ENCODE measurements around the gene RARG. TPM values are rescaled to one million over a fixed set of nuclear protein-coding genes. Genes with fewer than 3 reads are reported as not detected.

The RARG gene
- total and polyA plus RNA-seq, 2 donors (not counting 1 experiment from before 2014, with no cell fraction given): 8.8 to 15.0 TPM

- Mint-ChIP-seq H3K9me3 (ENCODE audit: insufficient read depth) (no peaks in the 10 kb centered on the region), H3K4me3 (peak overlapping the region; percentile 97), H3K27me3 (no peaks in the 10 kb centered on the region), H3K4me1 (peaks cover 46% of the 10 kb centered on the region), H3K27ac (peak overlapping the region; percentile 98)
- POLR2A ChIA-PET: interaction anchor here (0.7 to 3.4 kb wide), 7 partner anchors 12 to 103 kb away, joined by 5 to 29 read pairs (median 11); partner anchors contain the start of genes CSAD, ESPL1, PFDN5 and ZNF740
- H3K36me3 ChIP-seq (replicated peaks in 1 of 2; ENCODE audit: control extremely low read depth in 1 of 2, control insufficient read depth in 1 of 2, extremely low read depth in 1 of 2, insufficient read depth in 2 of 2, low read length in 1 of 2): no peaks in the 10 kb centered on the region
- peak overlapping the region; percentile 98 for H3K4me2 ChIP-seq (replicated peaks; ENCODE audit: low read depth, low read length, poor library complexity, severe bottlenecking)
- CTCF ChIA-PET: interaction anchor here (0.6 to 17.1 kb wide), 11 partner anchors 13 to 280 kb away, joined by 3 to 721 read pairs (median 8); partner anchors contain the start of genes AAAS, CSAD, ESPL1 and ITGB7
- WGBS (ENCODE audit: insufficient coverage): under 1% methylated on average over 54 of the region's 72 CpGs
- DNase-seq (no peak), ATAC-seq (ENCODE audit: low read depth) (peak; percentile 46)
- TF ChIP-seq EZH2 (IDR thresholded peaks at IDR 0.05; ENCODE audit: borderline replicate concordance, insufficient read depth, low read depth, low read length, poor library complexity, severe bottlenecking) (no peak), CTCF (IDR thresholded peaks at IDR 0.05) (peak; percentile 19)
- H4K20me1 ChIP-seq (ENCODE audit: control insufficient read depth, insufficient read depth, low read length, poor library complexity, severe bottlenecking): no peaks in the 10 kb centered on the region
- no peaks in the 10 kb centered on the region for H3K27me3 ChIP-seq (replicated peaks in 1 of 4; ENCODE audit: control extremely low read depth in 1 of 4, control insufficient read depth in 3 of 4, insufficient read depth in 4 of 4, low read length in 3 of 4)
- intact Hi-C loops (cut with micrococcal nuclease): loop anchor here (1.0 to 2.0 kb wide), 6 partner anchors 15 to 157 kb away; partner anchors contain the start of genes CSAD, ITGB7, MYG1 and ZNF740
- peak overlapping the region; percentile 63 to 100 (median 84) for H3K4me3 ChIP-seq (ENCODE audit: control extremely low read depth in 1 of 5, extremely low read depth in 1 of 5, insufficient read depth in 1 of 5, low read depth in 2 of 5, low read length in 4 of 5)
- peak overlapping the region; percentile 93 to 95 for H3K27ac ChIP-seq (ENCODE audit: low read length in 2 of 2)
- H3K4me1 ChIP-seq (ENCODE audit: control insufficient read depth in 2 of 2, insufficient read depth in 2 of 2, low read length in 2 of 2): peaks cover 33 to 50% of the 10 kb centered on the region in 2 donors
- no peaks in the 10 kb centered on the region for H3K79me2 ChIP-seq (ENCODE audit: control insufficient read depth, insufficient read depth, low read length)
- peak overlapping the region; percentile 97 for H2AFZ ChIP-seq (ENCODE audit: insufficient read depth, low read depth, low read length, poor library complexity, severe bottlenecking)
- peak overlapping the region; percentile 95 for H3K9ac ChIP-seq (ENCODE audit: low read length)
- no peaks in the 10 kb centered on the region for H3K9me3 ChIP-seq (ENCODE audit: control extremely low read depth in 1 of 3, control insufficient read depth in 2 of 3, insufficient read depth in 1 of 3, low read length in 2 of 3)
Observed at GRCh38 chr12:53221203-53222080, 10.6 kb downstream of the RARG start.

Measured in B cell (primary cell).